ENCODE data around the gene REC8.

GRCh38 chr14:24176599-24176998, 4.7 kb downstream of the REC8 start:
- no peak for TF ChIP-seq AFF4 (CRISPR knock-in tag; IDR thresholded peaks at IDR 0.05)
- no peak for TF ChIP-seq PREB (CRISPR knock-in tag; IDR thresholded peaks at IDR 0.05)
- TF ChIP-seq HCFC1 (IDR thresholded peaks at IDR 0.05; ENCODE audit: low read depth, low read length), result no peak
- TF ChIP-seq ZNF609 (CRISPR knock-in tag; IDR thresholded peaks at IDR 0.05; ENCODE audit: borderline replicate concordance), result no peak
- TF ChIP-seq ZNF3 (CRISPR knock-in tag; IDR thresholded peaks at IDR 0.05), result no peak

All from HepG2 (cell line).